Pancreas (tissue), 10 donors: Measurements from ENCODE around the gene ADD2. TPM values are rescaled to one million over a fixed set of nuclear protein-coding genes. Genes with fewer than 3 reads are reported as not detected.

Experiments
- ATAC-seq, 4 donors: fragments of 200-7000 bp; cut with Tn5 transposase; one replicate each; pipeline versions ENCODE4 v1.8.0 to v1.9.1; 2020; ENCODE audit warnings: mild to moderate bottlenecking in 4 of 4, moderate library complexity in 4 of 4
- DNase-seq, 6 donors: peaks; one replicate each; pipeline ENCODE4 v3.0.0-alpha.2; 2020
- FAIRE-seq: peaks from 2 replicates; lab custom pipeline; 2012; peaks lifted over from hg19 to GRCh38; lab: Jason Lieb, UNC
- H3K27ac ChIP-seq, 4 donors: fragments of 200-600 bp; sonication (generic); 1 replicate in 3 of 4; 2 replicates in 1 of 4; pipeline versions ENCODE4 v1.5.0 to v1.8.0; 2020
- H3K27me3 ChIP-seq, 4 donors: fragments of 200-600 bp; one replicate each; pipeline ENCODE4 v1.8.0; 2021
- H3K36me3 ChIP-seq, 3 donors: fragments of 200-600 bp; sonication (generic) in 1 of 3; one replicate each; pipeline versions ENCODE4 v1.5.0 to v1.8.0; 2020 to 2021
- H3K4me1 ChIP-seq, 3 donors: fragments of 200-600 bp; one replicate each; pipeline ENCODE4 v1.8.0; 2021
- H3K4me3 ChIP-seq, 4 donors: fragments of 200-600 bp; sonication (generic) in 2 of 4; one replicate each; pipeline versions ENCODE4 v1.5.0 to v1.8.0; 2020 to 2021
- H3K9me3 ChIP-seq, 4 donors: fragments of 200-600 bp; one replicate each; pipeline ENCODE4 v1.8.0; 2021
- WGBS, 2 donors: extraction: QIAGEN DNeasy Blood & Tissue Kit; methylation state at CpG; one replicate each; pipeline ENCODE4 v1.1.7; 2013; 5-methylcytosine and 5-hydroxymethylcytosine counted together
- intact Hi-C, 3 donors: fragments of 100-400 bp; cut with DNase I; formaldehyde crosslinking; loops; one replicate each; pipeline versions ENCODE4 v1.11.1 to v1.14.2; 2022
- polyA plus RNA-seq, 2 donors: library from polyadenylated mRNA; stranded (reverse); fragments of 200-250 nt; gene quantifications; one replicate each; pipeline ENCODE4 v1.2.3, GENCODE V29; 2013
- total RNA-seq, 6 donors: library from RNA; stranded (reverse); fragmentation: NEBNext Ultra II Directional in 4 of 6; extraction: Animal tissue kit (Norgen Biotek cat#: 25700) in 4 of 6; gene quantifications; one replicate each; pipeline versions ENCODE4 v1.2.1 to v1.2.4, GENCODE V29; 2021 to 2023
- TF ChIP-seq, protein P1 (sequence below), 4 donors: fragments of 200-600 bp; sonication (generic) in 3 of 4; IDR thresholded peaks; one replicate each; pipeline versions ENCODE4 v1.5.0 to v1.8.0; 2021; ENCODE audit warnings: antibody characterized with exemption in 4 of 4
- donor health status: healthy with polysubstance abuse.
- donor health status: DM: no; HTN: no; CAD: no; lungs with moderate emphysema.
- donor health status: DM: no; HTN: no; CAD: no.
- donor health status: control.
- donor health status: control.
- donor health status: Bipolar disorder and iron deficiency.
- donor health status: DM: yes; HTN: yes; CAD: no.
- donor health status: DM: no; HTN: no; CAD: no.
- donor health status: DM: no; HTN: no; CAD: no.
- donor health status: DM: yes; HTN: yes; CAD: no.

Gene ADD2
- total and polyA plus RNA-seq, 8 donors: 0.38 to 5.5 (median 3.3) TPM

DNA sequence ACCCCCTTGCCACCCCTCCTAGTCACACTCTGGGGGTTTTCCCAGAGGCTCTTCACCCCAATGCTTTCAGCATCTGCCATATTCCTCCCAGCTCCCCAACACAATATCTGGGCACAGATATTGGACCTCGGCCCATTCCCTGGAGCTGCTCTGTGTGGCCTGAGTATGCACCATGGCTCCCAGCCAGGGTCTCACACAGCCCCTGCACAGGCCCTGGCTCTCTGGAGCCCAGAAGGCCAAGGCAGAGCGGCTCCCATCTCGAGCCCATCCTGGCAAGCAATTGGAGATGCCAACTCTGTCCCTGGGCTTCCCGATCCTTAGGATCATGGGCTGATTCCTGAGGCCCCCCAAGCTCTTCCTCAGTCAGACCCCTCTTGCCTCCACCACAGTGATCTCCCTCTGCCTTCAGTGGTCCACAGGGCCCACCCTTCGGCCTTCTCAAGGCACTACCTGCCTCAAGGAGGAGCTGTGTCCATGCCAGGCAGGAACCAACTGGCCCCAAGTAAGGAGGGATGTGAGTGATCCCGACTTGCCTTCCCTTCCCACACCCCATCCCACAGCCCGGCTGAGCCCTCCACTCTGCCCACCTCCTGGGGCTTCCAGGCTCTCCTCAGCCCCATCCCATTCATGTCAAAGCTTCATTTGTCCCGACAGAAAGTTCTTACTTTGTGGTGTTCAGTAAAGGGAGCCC is 62.7 kb downstream of the ADD2 start:
- ATAC-seq (no peak), DNase-seq (no peak), FAIRE-seq (no peak)
- WGBS, 2 donors: 78 to 87% methylated on average over 8 of the region's 8 CpGs
- TF ChIP-seq, protein P1, sequence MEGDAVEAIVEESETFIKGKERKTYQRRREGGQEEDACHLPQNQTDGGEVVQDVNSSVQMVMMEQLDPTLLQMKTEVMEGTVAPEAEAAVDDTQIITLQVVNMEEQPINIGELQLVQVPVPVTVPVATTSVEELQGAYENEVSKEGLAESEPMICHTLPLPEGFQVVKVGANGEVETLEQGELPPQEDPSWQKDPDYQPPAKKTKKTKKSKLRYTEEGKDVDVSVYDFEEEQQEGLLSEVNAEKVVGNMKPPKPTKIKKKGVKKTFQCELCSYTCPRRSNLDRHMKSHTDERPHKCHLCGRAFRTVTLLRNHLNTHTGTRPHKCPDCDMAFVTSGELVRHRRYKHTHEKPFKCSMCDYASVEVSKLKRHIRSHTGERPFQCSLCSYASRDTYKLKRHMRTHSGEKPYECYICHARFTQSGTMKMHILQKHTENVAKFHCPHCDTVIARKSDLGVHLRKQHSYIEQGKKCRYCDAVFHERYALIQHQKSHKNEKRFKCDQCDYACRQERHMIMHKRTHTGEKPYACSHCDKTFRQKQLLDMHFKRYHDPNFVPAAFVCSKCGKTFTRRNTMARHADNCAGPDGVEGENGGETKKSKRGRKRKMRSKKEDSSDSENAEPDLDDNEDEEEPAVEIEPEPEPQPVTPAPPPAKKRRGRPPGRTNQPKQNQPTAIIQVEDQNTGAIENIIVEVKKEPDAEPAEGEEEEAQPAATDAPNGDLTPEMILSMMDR (IDR thresholded peaks at IDR 0.05): no peak
- H3K27ac ChIP-seq: no peak overlapping the region
- intact Hi-C loops: no loop called here
- H3K9me3 ChIP-seq: no peaks in the 10 kb centered on the region
- no peaks in the 10 kb centered on the region for H3K36me3 ChIP-seq
- H3K27me3 ChIP-seq: no peaks in the 10 kb centered on the region
- H3K4me3 ChIP-seq: no peak overlapping the region
- no peaks in the 10 kb centered on the region for H3K4me1 ChIP-seq

DNA sequence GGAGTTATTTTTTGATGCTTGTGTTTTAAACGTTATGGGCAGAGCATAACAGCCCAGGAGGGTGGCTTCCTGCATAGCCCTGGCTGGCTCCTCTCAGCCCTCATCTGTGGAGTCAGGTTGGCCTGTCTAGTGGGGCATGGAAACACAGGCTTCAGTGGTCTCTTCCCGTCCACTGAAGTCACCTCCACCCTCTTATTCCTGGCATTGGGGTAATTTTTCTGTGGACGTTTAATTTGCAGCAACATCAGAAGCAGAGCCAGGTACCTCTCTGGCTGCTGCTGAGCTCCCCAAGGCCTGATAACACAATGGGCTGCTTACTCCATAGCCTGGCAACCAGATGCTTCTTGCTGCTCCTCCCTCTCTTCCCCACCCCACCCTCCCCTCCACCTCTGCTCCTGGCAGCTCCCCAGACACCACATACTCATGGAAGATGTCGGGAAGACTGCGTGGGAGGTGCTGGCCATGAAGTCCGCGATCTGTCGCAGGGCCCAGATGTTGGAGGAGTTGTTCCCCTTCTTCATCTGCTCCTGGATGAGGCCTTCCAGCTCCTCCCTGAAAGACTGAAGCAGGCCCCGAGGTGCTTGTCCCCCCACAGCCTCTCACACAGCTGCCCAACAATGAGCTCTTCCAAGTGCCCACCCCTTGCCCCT is 64.0 kb downstream of the ADD2 start:
- Histone ChIP-seq H3K4me3 (no peak overlapping the region), H3K4me1 (no peaks in the 10 kb centered on the region), H3K9me3 (no peaks in the 10 kb centered on the region), H3K27me3 (no peaks in the 10 kb centered on the region), H3K27ac (no peak overlapping the region), H3K36me3 (no peaks in the 10 kb centered on the region)
- FAIRE-seq: no peak
- WGBS, 2 donors: 70 to 76% methylated on average over 9 of the region's 9 CpGs
- TF ChIP-seq, protein P1 (IDR thresholded peaks at IDR 0.05): no peak
- intact Hi-C loops: no loop called here
- no peak for DNase-seq
- peak in 1 of 4 donors; percentile 41 for ATAC-seq

DNA sequence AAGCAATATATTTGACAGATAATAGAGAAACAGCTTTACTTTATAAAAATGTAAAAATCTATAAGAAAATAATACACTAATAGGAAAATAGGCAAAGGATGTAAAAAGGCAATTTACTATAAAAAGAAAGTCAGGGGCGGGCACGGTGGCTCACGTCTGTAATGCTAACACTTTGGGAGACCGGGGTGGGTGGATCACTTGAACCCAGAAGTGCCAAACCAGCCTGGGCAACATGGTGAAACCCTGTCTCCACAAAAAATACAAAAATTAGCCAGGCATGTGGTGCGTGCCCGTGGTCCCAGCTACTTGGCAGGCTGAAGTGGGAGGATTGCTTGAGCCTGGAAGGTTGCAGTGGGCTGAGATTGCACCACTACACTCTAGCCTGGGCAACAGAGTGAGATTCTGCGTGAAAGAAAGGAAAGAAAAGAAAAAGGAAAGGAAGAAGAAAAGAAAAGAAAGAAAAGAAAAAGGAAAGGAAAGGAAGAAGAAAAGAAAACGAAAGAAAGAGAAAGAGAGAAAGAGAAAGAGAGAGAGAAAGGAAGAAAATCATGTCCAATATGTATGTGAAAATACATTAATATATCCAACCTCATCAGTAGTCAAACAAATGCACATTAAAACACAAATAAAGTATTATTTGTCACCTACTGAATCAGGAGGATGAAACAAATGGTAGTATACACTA is 65.1 kb downstream of the ADD2 start:
- ATAC-seq: no peak
- H3K36me3 ChIP-seq: no peaks in the 10 kb centered on the region
- no peaks in the 10 kb centered on the region for H3K9me3 ChIP-seq
- intact Hi-C loops: no loop called here
- no peaks in the 10 kb centered on the region for H3K4me1 ChIP-seq
- H3K27me3 ChIP-seq: no peaks in the 10 kb centered on the region
- TF ChIP-seq, protein P1 (IDR thresholded peaks at IDR 0.05): no peak
- DNase-seq: no peak
- no peak for FAIRE-seq
- no peak overlapping the region for H3K4me3 ChIP-seq
- WGBS, 2 donors: 83 to 87% methylated on average over 8 of the region's 8 CpGs
- H3K27ac ChIP-seq: no peak overlapping the region

- no peaks in the 10 kb centered on the region for H3K27me3 ChIP-seq
- no peaks in the 10 kb centered on the region for H3K36me3 ChIP-seq
- H3K27ac ChIP-seq: no peak overlapping the region
- ATAC-seq (no peak), DNase-seq (no peak), FAIRE-seq (no peak)
- H3K9me3 ChIP-seq: no peaks in the 10 kb centered on the region
- TF ChIP-seq, protein P1 (IDR thresholded peaks at IDR 0.05): no peak
- no peak overlapping the region for H3K4me3 ChIP-seq
- intact Hi-C loops: no loop called here
- no peaks in the 10 kb centered on the region for H3K4me1 ChIP-seq
- 84 to 88% methylated on average over 3 of the region's 3 CpGs for WGBS, 2 donors
Measured at GRCh38 chr2:70698847-70699246, 69.2 kb downstream of the ADD2 start.
